Measurements from ENCODE around the gene NT5M. TPM values are rescaled to one million over a fixed set of nuclear protein-coding genes. Genes with fewer than 3 reads are reported as not detected.

NT5M gene
- total RNA-seq, 1 experiment from 2014 or later: 10.2 TPM

DNA sequence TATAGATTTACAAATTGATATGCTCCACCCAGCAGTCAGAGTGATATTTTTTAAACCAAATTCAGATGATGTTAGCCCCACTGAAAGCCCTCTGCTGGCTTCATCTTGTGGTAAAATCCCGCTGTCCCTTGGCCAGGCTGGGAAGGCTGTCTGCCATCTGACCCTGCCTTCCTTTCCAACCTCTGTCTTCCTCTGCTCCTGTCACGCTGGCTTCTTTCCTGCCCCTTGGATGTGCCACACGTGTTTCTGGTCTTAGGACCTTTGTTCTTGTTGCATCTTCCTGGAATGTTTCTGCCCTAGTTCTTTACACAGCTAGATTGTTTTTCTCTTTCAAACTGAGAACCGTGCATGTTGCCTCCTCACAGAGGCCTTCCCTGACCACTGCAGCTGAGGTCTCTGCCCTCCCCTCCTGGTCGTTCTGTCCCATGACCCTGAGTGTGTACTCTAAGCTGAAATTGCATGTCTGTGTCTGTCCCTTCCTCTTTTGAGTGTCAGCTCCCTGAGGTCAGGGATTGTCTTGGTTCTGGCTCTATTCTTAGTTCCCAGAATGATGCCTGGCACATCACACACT is 11.4 kb downstream of the NT5M start:
- ATAC-seq: no peak
- ChIA-PET CTCF (no interaction called here), RAD21 (ENCODE audit: low non-redundant PET in 1 of 2, low total read pairs in 2 of 2, uncharacterized antibody in 2 of 2, unreplicated experiment in 2 of 2) (no interaction called here), POLR2A (no interaction called here)
- H3K79me2 ChIP-seq (ENCODE audit: insufficient read depth, low read length): no peaks in the 10 kb centered on the region
- peaks cover 0 to 7% of the 10 kb centered on the region in 2 experiments; a peak in 1 of 4 replicates for H3K4me1 ChIP-seq (ENCODE audit: control insufficient read depth in 1 of 2, insufficient read depth in 2 of 2, low read length in 2 of 2)
- H4K20me1 ChIP-seq (ENCODE audit: insufficient read depth): no peaks in the 10 kb centered on the region
- H3K9ac ChIP-seq (ENCODE audit: low read length): no peak overlapping the region
- intact Hi-C loops (cut with micrococcal nuclease): no loop called here
- H3K4me2 ChIP-seq (ENCODE audit: low read length): no peak overlapping the region
- H3K27ac ChIP-seq (ENCODE audit: low read depth, low read length): no peak overlapping the region
- no TSS peak for BruUV-seq (replicated peaks)
- H3K9me3 ChIP-seq (ENCODE audit: control insufficient read depth in 1 of 2, insufficient read depth in 1 of 2, low read depth in 1 of 2, low read length in 2 of 2): no peaks in the 10 kb centered on the region
- H3K4me3 ChIP-seq (replicated peaks in 1 of 2; ENCODE audit: low read depth in 1 of 2, low read length in 2 of 2): no peak overlapping the region
- no peaks in the 10 kb centered on the region for H3K9me2 ChIP-seq (ENCODE audit: insufficient read depth)
- DNase-seq (ENCODE audit: low read depth, low spot score): no peak
- no peaks in the 10 kb centered on the region for H3K27me3 ChIP-seq (ENCODE audit: insufficient read depth, low read length)
- H2AFZ ChIP-seq (ENCODE audit: low read depth, low read length, poor library complexity, severe bottlenecking): no peak overlapping the region
- H3K36me3 ChIP-seq (ENCODE audit: control insufficient read depth in 1 of 2, insufficient read depth in 2 of 2, low read length in 2 of 2): no peaks in the 10 kb centered on the region
- no peak for TF ChIP-seq SRF (IDR thresholded peaks at IDR 0.05; ENCODE audit: low read depth)
- TF ChIP-seq JUND (IDR thresholded peaks at IDR 0.05): no peak
- no peak for TF ChIP-seq POLR2A (IDR thresholded peaks at IDR 0.05; ENCODE audit: borderline replicate concordance, extremely low read depth, insufficient read depth, insufficient read length)
- TF ChIP-seq ELF1 (IDR thresholded peaks at IDR 0.05; ENCODE audit: borderline replicate concordance, low read depth): no peak
- TF ChIP-seq SP1 (IDR thresholded peaks at IDR 0.05; ENCODE audit: low read depth): no peak
- TF ChIP-seq ZBTB33 (IDR thresholded peaks at IDR 0.05; ENCODE audit: extremely low read depth, insufficient replicate concordance, low read length): no peak
- no peak for TF ChIP-seq CBX3 (IDR thresholded peaks at IDR 0.05; ENCODE audit: low read depth)
- TF ChIP-seq SIN3A (IDR thresholded peaks at IDR 0.05; ENCODE audit: low read depth): no peak
- TF ChIP-seq, protein P1, sequence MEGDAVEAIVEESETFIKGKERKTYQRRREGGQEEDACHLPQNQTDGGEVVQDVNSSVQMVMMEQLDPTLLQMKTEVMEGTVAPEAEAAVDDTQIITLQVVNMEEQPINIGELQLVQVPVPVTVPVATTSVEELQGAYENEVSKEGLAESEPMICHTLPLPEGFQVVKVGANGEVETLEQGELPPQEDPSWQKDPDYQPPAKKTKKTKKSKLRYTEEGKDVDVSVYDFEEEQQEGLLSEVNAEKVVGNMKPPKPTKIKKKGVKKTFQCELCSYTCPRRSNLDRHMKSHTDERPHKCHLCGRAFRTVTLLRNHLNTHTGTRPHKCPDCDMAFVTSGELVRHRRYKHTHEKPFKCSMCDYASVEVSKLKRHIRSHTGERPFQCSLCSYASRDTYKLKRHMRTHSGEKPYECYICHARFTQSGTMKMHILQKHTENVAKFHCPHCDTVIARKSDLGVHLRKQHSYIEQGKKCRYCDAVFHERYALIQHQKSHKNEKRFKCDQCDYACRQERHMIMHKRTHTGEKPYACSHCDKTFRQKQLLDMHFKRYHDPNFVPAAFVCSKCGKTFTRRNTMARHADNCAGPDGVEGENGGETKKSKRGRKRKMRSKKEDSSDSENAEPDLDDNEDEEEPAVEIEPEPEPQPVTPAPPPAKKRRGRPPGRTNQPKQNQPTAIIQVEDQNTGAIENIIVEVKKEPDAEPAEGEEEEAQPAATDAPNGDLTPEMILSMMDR (IDR thresholded peaks at IDR 0.05 in 2 of 3, conservative IDR thresholded peaks at IDR 0.05 in 1 of 3; ENCODE audit: borderline replicate concordance in 1 of 3, insufficient read depth in 1 of 3, low read depth in 2 of 3, low read length in 2 of 3): no peak
- TF ChIP-seq FOSL1 (IDR thresholded peaks at IDR 0.05; ENCODE audit: low read depth): no peak
